ENCODE data around the gene HTR4.

Gene HTR4

DNA sequence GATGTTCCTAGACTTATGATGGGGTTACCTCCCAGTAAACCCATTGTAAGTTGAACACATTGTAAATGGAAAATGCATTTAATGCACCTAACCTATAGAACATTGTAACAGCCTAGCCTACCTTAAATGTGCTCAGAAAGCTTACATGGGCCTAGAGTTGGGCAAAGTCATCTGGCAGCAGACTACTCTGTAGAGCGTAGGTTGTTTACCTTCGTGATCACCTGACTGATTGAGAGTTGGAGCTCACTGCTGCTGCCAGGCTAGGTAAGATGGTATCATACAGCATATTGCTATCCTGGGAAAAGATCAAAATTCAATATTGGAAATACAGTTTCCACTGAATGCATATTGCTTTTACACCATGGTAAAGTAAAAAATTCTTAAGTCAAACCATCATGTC lies 95.4 kb downstream of the HTR4 start:
- H2BK15ac ChIP-seq (ENCODE audit: low read length), result no peak overlapping the region
- H3K36me3 ChIP-seq (replicated peaks in 1 of 2; ENCODE audit: control insufficient read depth in 2 of 2, insufficient read depth in 2 of 2, low read length in 2 of 2), result no peaks in the 10 kb centered on the region
- H2BK120ac ChIP-seq (ENCODE audit: low read depth, low read length), result no peak overlapping the region

DNA sequence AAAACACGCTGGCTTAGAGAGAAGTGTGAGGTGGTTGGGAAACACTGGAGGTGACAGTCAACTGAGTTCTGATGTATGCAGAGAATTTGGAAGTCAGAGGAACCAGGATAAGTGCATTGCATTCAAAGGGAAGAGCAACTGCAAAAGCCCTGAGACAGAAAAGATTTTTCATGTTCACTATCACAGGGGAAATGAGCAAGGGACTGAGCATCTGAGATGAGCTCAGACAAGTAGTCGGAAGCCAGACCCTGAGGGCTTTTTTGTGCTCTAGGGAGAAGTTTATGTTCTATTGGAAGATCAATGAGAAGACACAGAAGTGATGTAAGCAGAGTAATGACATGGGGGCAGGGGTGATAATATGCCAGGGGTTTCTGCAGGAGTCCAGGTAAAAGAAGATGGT lies 97.5 kb downstream of the HTR4 start:
- Histone ChIP-seq H3K79me1 (ENCODE audit: low read depth, low read length) (no peaks in the 10 kb centered on the region), H3K18ac (ENCODE audit: low read length) (no peak overlapping the region), H4K91ac (ENCODE audit: low read depth, low read length, poor library complexity) (no peak overlapping the region), H3K14ac (ENCODE audit: low read length) (no peak overlapping the region), H2AFZ (ENCODE audit: low read length) (no peak overlapping the region), H3K9me3 (replicated peaks in 1 of 2; ENCODE audit: control insufficient read depth in 2 of 2, insufficient read depth in 1 of 2, low read depth in 1 of 2, low read length in 2 of 2) (peaks cover 0 to 2% of the 10 kb centered on the region in 2 donors), H2BK15ac (ENCODE audit: low read length) (no peak overlapping the region), H3K4ac (ENCODE audit: low read length) (no peak overlapping the region), H2BK120ac (ENCODE audit: low read depth, low read length) (no peak overlapping the region), H2BK12ac (ENCODE audit: low read length) (no peak overlapping the region), H3K4me3 (ENCODE audit: low read length in 2 of 2) (no peak overlapping the region), H3K36me3 (replicated peaks in 1 of 2; ENCODE audit: control insufficient read depth in 2 of 2, insufficient read depth in 2 of 2, low read length in 2 of 2) (no peaks in the 10 kb centered on the region), H3K23ac (ENCODE audit: low read depth, low read length, poor library complexity) (no peak overlapping the region), H4K8ac (ENCODE audit: low read depth, low read length) (no peak overlapping the region), H3K27me3 (ENCODE audit: control insufficient read depth in 3 of 3, insufficient read depth in 3 of 3, low read depth in 1 of 3, low read length in 3 of 3) (peaks cover 0 to 6% (median 0%) of the 10 kb centered on the region in 3 experiments), H3K27ac (replicated peaks; ENCODE audit: low read length) (no peak overlapping the region), H3K4me1 (ENCODE audit: control insufficient read depth in 2 of 2, insufficient read depth in 1 of 2, low read depth in 1 of 2, low read length in 2 of 2) (peaks cover 0 to under 1% of the 10 kb centered on the region in 2 donors), H2BK5ac (ENCODE audit: low read length) (no peak overlapping the region), H3K4me2 (ENCODE audit: insufficient read depth, low read length, poor library complexity, severe bottlenecking) (no peak overlapping the region), H2AK5ac (ENCODE audit: low read depth, low read length) (no peak overlapping the region), H3K9ac (ENCODE audit: low read depth, low read length, poor library complexity) (no peak overlapping the region)
- no CpG with 5 or more reads among the region's 2 CpGs for WGBS, 2 donors (ENCODE audit: extremely low coverage in 2 of 2, insufficient read length in 2 of 2, insufficient replicate concordance in 1 of 2)
- no peak for DNase-seq (ENCODE audit: low spot score)

More for the DNA sequence above, 95.4 kb downstream of the HTR4 start:
- WGBS, 2 donors (ENCODE audit: extremely low coverage in 2 of 2, insufficient read length in 2 of 2, insufficient replicate concordance in 1 of 2), result no CpG with 5 or more reads among the region's 2 CpGs
- Histone ChIP-seq H3K4ac (ENCODE audit: low read length) (no peak overlapping the region), H2AK5ac (ENCODE audit: low read depth, low read length) (no peak overlapping the region), H3K18ac (ENCODE audit: low read length) (no peak overlapping the region), H3K9me3 (replicated peaks in 1 of 2; ENCODE audit: control insufficient read depth in 2 of 2, insufficient read depth in 1 of 2, low read depth in 1 of 2, low read length in 2 of 2) (peaks cover 0 to 2% of the 10 kb centered on the region in 2 donors), H3K27me3 (ENCODE audit: control insufficient read depth in 3 of 3, insufficient read depth in 3 of 3, low read depth in 1 of 3, low read length in 3 of 3) (peaks cover 0 to 11% (median 0%) of the 10 kb centered on the region in 3 experiments), H2AFZ (ENCODE audit: low read length) (no peak overlapping the region), H3K14ac (ENCODE audit: low read length) (no peak overlapping the region), H3K23ac (ENCODE audit: low read depth, low read length, poor library complexity) (no peak overlapping the region), H4K91ac (ENCODE audit: low read depth, low read length, poor library complexity) (no peak overlapping the region), H3K4me1 (ENCODE audit: control insufficient read depth in 2 of 2, insufficient read depth in 1 of 2, low read depth in 1 of 2, low read length in 2 of 2) (peaks cover 0 to 1% of the 10 kb centered on the region in 2 donors), H3K79me1 (ENCODE audit: low read depth, low read length) (no peaks in the 10 kb centered on the region), H2BK12ac (ENCODE audit: low read length) (no peak overlapping the region), H3K9ac (ENCODE audit: low read depth, low read length, poor library complexity) (no peak overlapping the region), H2BK5ac (ENCODE audit: low read length) (no peak overlapping the region), H3K4me3 (ENCODE audit: low read length in 2 of 2) (no peak overlapping the region), H3K27ac (replicated peaks; ENCODE audit: low read length) (no peak overlapping the region), H4K8ac (ENCODE audit: low read depth, low read length) (no peak overlapping the region), H3K4me2 (ENCODE audit: insufficient read depth, low read length, poor library complexity, severe bottlenecking) (no peak overlapping the region)
- no peak for DNase-seq (ENCODE audit: low spot score)

DNA sequence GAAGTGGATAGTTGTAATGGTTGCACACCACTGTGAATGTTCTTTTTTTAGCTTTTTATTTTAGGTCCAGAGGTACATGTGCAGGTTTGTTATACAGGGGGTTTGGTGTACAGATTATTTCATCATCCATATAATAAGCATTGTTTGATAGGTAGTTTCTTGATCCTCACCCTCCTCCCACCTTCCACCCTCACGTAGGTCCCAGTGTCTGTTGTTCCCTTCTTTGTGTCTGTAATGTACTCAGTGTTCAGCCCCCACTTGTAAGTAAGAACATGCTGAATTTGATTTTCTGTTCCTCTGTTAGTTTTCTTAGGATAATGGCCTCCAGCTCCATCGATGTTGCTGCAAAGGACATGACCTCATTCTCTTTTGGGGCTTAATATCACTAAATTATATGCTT lies 99.7 kb downstream of the HTR4 start:
- no peak overlapping the region for H3K4me2 ChIP-seq (ENCODE audit: insufficient read depth, low read length, poor library complexity, severe bottlenecking)
- no peak overlapping the region for H2BK12ac ChIP-seq (ENCODE audit: low read length)
- H3K9me3 ChIP-seq (replicated peaks in 1 of 2; ENCODE audit: control insufficient read depth in 2 of 2, insufficient read depth in 1 of 2, low read depth in 1 of 2, low read length in 2 of 2), result peaks cover 0 to 2% of the 10 kb centered on the region in 2 donors
- no peak overlapping the region for H2AK5ac ChIP-seq (ENCODE audit: low read depth, low read length)
- H2AFZ ChIP-seq (ENCODE audit: low read length), result no peak overlapping the region
- H2BK15ac ChIP-seq (ENCODE audit: low read length), result no peak overlapping the region
- no peak overlapping the region for H2BK5ac ChIP-seq (ENCODE audit: low read length)
- H3K23ac ChIP-seq (ENCODE audit: low read depth, low read length, poor library complexity), result no peak overlapping the region
- H3K36me3 ChIP-seq (replicated peaks in 1 of 2; ENCODE audit: control insufficient read depth in 2 of 2, insufficient read depth in 2 of 2, low read length in 2 of 2), result no peaks in the 10 kb centered on the region
- H3K27me3 ChIP-seq (ENCODE audit: control insufficient read depth in 3 of 3, insufficient read depth in 3 of 3, low read depth in 1 of 3, low read length in 3 of 3), result peaks cover 0 to under 1% (median 0%) of the 10 kb centered on the region in 3 experiments
- H4K91ac ChIP-seq (ENCODE audit: low read depth, low read length, poor library complexity), result no peak overlapping the region
- H3K18ac ChIP-seq (ENCODE audit: low read length), result no peak overlapping the region
- H3K4me1 ChIP-seq (ENCODE audit: control insufficient read depth in 2 of 2, insufficient read depth in 1 of 2, low read depth in 1 of 2, low read length in 2 of 2), result no peaks in the 10 kb centered on the region
- no peak overlapping the region for H4K8ac ChIP-seq (ENCODE audit: low read depth, low read length)
- no peak overlapping the region for H3K4me3 ChIP-seq (ENCODE audit: low read length in 2 of 2)
- no peak for DNase-seq (ENCODE audit: low spot score)
- H3K79me1 ChIP-seq (ENCODE audit: low read depth, low read length), result no peaks in the 10 kb centered on the region
- no peak overlapping the region for H3K4ac ChIP-seq (ENCODE audit: low read length)
- H3K14ac ChIP-seq (ENCODE audit: low read length), result no peak overlapping the region
- H2BK120ac ChIP-seq (ENCODE audit: low read depth, low read length), result no peak overlapping the region
- H3K27ac ChIP-seq (replicated peaks; ENCODE audit: low read length), result no peak overlapping the region
- H3K9ac ChIP-seq (ENCODE audit: low read depth, low read length, poor library complexity), result no peak overlapping the region
- WGBS, 2 donors (ENCODE audit: extremely low coverage in 2 of 2, insufficient read length in 2 of 2, insufficient replicate concordance in 1 of 2), result no CpG with 5 or more reads among the region's 2 CpGs

DNA sequence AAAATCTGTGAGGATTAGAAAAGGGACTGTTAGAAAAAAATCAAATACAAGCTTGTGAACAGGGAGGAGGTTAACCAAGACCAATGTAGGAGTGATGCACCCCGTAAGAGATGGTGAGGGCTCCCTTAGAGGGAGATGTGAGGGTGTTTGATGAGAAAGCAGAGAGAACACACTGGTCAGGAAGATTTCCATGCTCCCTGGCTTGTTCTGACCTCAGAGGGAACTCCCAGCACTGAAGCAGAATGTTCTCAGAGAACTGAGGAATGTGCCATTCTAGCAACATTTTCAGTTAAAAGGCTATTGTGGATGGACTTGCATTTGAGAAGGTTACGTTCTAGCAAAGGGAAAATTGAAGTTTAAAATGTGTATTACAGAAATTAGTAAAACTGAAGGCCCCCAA lies 110.6 kb downstream of the HTR4 start:
- Histone ChIP-seq H3K14ac (ENCODE audit: low read length) (no peak overlapping the region), H3K4me3 (ENCODE audit: low read length in 2 of 2) (no peak overlapping the region), H2BK12ac (ENCODE audit: low read length) (no peak overlapping the region), H3K27ac (replicated peaks; ENCODE audit: low read length) (no peak overlapping the region), H3K27me3 (ENCODE audit: control insufficient read depth in 3 of 3, insufficient read depth in 3 of 3, low read depth in 1 of 3, low read length in 3 of 3) (no peaks in the 10 kb centered on the region), H3K4me2 (ENCODE audit: insufficient read depth, low read length, poor library complexity, severe bottlenecking) (no peak overlapping the region), H2AFZ (ENCODE audit: low read length) (no peak overlapping the region), H2BK120ac (ENCODE audit: low read depth, low read length) (no peak overlapping the region), H3K18ac (ENCODE audit: low read length) (no peak overlapping the region), H2BK5ac (ENCODE audit: low read length) (no peak overlapping the region), H4K91ac (ENCODE audit: low read depth, low read length, poor library complexity) (no peak overlapping the region), H3K9me3 (replicated peaks in 1 of 2; ENCODE audit: control insufficient read depth in 2 of 2, insufficient read depth in 1 of 2, low read depth in 1 of 2, low read length in 2 of 2) (no peaks in the 10 kb centered on the region), H2BK15ac (ENCODE audit: low read length) (no peak overlapping the region), H3K4ac (ENCODE audit: low read length) (no peak overlapping the region), H3K36me3 (replicated peaks in 1 of 2; ENCODE audit: control insufficient read depth in 2 of 2, insufficient read depth in 2 of 2, low read length in 2 of 2) (no peaks in the 10 kb centered on the region), H3K4me1 (ENCODE audit: control insufficient read depth in 2 of 2, insufficient read depth in 1 of 2, low read depth in 1 of 2, low read length in 2 of 2) (no peaks in the 10 kb centered on the region), H3K9ac (ENCODE audit: low read depth, low read length, poor library complexity) (no peak overlapping the region), H4K8ac (ENCODE audit: low read depth, low read length) (no peak overlapping the region), H3K23ac (ENCODE audit: low read depth, low read length, poor library complexity) (no peak overlapping the region), H3K79me1 (ENCODE audit: low read depth, low read length) (no peaks in the 10 kb centered on the region), H2AK5ac (ENCODE audit: low read depth, low read length) (no peak overlapping the region)
- no CpG with 5 or more reads among the region's 2 CpGs for WGBS, 2 donors (ENCODE audit: extremely low coverage in 2 of 2, insufficient read length in 2 of 2, insufficient replicate concordance in 1 of 2)
- DNase-seq (ENCODE audit: low spot score), result no peak
